ENCODE measurements around the gene PLCD4. TPM values are rescaled to one million over a fixed set of nuclear protein-coding genes. Genes with fewer than 3 reads are reported as not detected.

The PLCD4 gene
- total RNA-seq, 3 donors from 2014 or later (not counting 1 experiment from before 2014, with no cell fraction given), result 0.43 to 0.83 (median 0.54) TPM

- H3K27ac Mint-ChIP-seq, result peak overlapping the region in 1 of 2 donors; percentile 8
- intact Hi-C loops (cut with micrococcal nuclease), result no loop called here
- H3K27me3 Mint-ChIP-seq (ENCODE audit: low read depth in 2 of 2), result no peaks in the 10 kb centered on the region
- H3K4me3 Mint-ChIP-seq, result no peak overlapping the region
- no peak for ATAC-seq
- WGBS (ENCODE audit: insufficient coverage), result 95% methylated on average over 7 of the region's 7 CpGs
- no peaks in the 10 kb centered on the region for H3K36me3 Mint-ChIP-seq
- DNase-seq, result no peak
- Histone ChIP-seq H3K4me1 (ENCODE audit: control insufficient read depth, insufficient read depth, low read length) (peaks cover 17% of the 10 kb centered on the region), H3K27ac (ENCODE audit: low read length) (no peak overlapping the region), H3K27me3 (ENCODE audit: control insufficient read depth, insufficient read depth, low read length) (no peaks in the 10 kb centered on the region), H3K9me3 (ENCODE audit: control insufficient read depth, insufficient read depth, low read length) (no peaks in the 10 kb centered on the region), H3K36me3 (ENCODE audit: control insufficient read depth, insufficient read depth, low read length) (peaks cover 46% of the 10 kb centered on the region), H3K4me3 (ENCODE audit: low read length) (no peak overlapping the region)
- peaks cover 27 to 32% of the 10 kb centered on the region in 2 donors for H3K4me1 Mint-ChIP-seq
- TF ChIP-seq CTCF (IDR thresholded peaks at IDR 0.05), result no peak
- H3K9me3 Mint-ChIP-seq, result no peaks in the 10 kb centered on the region
These were observed 54.7 kb downstream of the PLCD4 start for GRCh38 chr2:218662377-218662776.

DNA sequence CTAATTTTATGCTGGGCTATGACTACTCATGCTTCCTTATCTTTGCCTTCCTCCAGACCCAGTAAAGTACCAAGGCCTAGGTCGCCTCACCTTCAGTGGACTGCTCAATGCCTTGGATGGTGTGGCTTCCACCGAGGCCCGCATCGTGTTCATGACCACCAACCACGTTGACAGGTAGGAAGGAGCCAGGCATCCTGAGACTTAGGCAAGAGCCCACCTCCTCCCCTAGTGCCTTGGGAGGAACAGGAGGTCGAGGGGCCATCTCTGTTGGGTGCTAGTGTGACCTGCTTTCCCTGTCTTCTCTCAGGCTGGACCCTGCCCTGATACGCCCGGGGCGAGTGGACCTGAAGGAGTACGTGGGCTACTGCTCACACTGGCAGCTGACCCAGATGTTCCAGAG, 55.1 kb downstream of the PLCD4 start:
- WGBS (ENCODE audit: insufficient coverage), result 95% methylated on average over 10 of the region's 10 CpGs
- no peaks in the 10 kb centered on the region for H3K9me3 Mint-ChIP-seq
- Histone ChIP-seq H3K36me3 (ENCODE audit: control insufficient read depth, insufficient read depth, low read length) (peaks cover 50% of the 10 kb centered on the region), H3K9me3 (ENCODE audit: control insufficient read depth, insufficient read depth, low read length) (no peaks in the 10 kb centered on the region), H3K4me3 (ENCODE audit: low read length) (no peak overlapping the region), H3K4me1 (ENCODE audit: control insufficient read depth, insufficient read depth, low read length) (peaks cover 17% of the 10 kb centered on the region), H3K27me3 (ENCODE audit: control insufficient read depth, insufficient read depth, low read length) (no peaks in the 10 kb centered on the region), H3K27ac (ENCODE audit: low read length) (no peak overlapping the region)
- TF ChIP-seq CTCF (IDR thresholded peaks at IDR 0.05), result no peak
- DNase-seq, result no peak
- no peak overlapping the region for H3K4me3 Mint-ChIP-seq
- H3K27me3 Mint-ChIP-seq (ENCODE audit: low read depth in 2 of 2), result no peaks in the 10 kb centered on the region
- no peak for ATAC-seq
- no peaks in the 10 kb centered on the region for H3K36me3 Mint-ChIP-seq
- intact Hi-C loops (cut with micrococcal nuclease), result no loop called here
- H3K4me1 Mint-ChIP-seq, result peaks cover 24 to 27% of the 10 kb centered on the region in 2 donors
- H3K27ac Mint-ChIP-seq, result peak overlapping the region in 1 of 2 donors; percentile 8

DNA sequence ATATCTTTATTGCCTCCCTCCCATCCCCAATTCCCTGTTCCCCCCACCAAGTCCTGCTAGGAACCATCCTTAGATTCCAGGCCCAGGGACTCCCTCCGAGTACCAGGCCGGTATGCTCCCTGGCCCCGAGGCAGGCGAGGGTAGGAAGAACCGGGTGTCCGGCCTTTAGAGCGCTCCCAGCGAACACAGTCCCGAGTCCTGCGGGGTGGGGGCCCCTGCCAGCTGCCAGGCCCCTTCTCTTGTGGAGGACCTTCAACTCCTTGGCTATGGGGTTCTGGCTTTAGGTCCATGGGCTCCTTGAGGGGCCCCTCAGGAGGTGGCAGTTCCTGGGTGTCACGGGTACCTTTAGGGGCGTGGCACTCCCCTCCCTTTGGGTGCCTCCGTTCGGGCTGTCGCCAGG, 56.2 kb downstream of the PLCD4 start:
- no peaks in the 10 kb centered on the region for H3K9me3 ChIP-seq (ENCODE audit: control insufficient read depth, insufficient read depth, low read length)

More for the DNA sequence above, 56.2 kb downstream of the PLCD4 start:
- Mint-ChIP-seq H3K27ac (peak overlapping the region in 1 of 2 donors; percentile 53), H3K4me1 (peaks cover 14 to 16% of the 10 kb centered on the region in 2 donors), H3K9me3 (no peaks in the 10 kb centered on the region), H3K36me3 (no peaks in the 10 kb centered on the region), H3K27me3 (ENCODE audit: low read depth in 2 of 2) (no peaks in the 10 kb centered on the region), H3K4me3 (no peak overlapping the region)
- Histone ChIP-seq H3K27me3 (ENCODE audit: control insufficient read depth, insufficient read depth, low read length) (no peaks in the 10 kb centered on the region), H3K4me3 (ENCODE audit: low read length) (no peak overlapping the region), H3K4me1 (ENCODE audit: control insufficient read depth, insufficient read depth, low read length) (peaks cover 8% of the 10 kb centered on the region), H3K27ac (ENCODE audit: low read length) (no peak overlapping the region), H3K36me3 (ENCODE audit: control insufficient read depth, insufficient read depth, low read length) (peaks cover 51% of the 10 kb centered on the region)
- 96% methylated on average over 15 of the region's 15 CpGs for WGBS (ENCODE audit: insufficient coverage)
- intact Hi-C loops (cut with micrococcal nuclease), result no loop called here
- no peak for TF ChIP-seq CTCF (IDR thresholded peaks at IDR 0.05)
- no peak for DNase-seq
- ATAC-seq, result no peak

Data from natural killer cell (primary cell).